ENCODE measurements around the gene CAPZB. TPM values are rescaled to one million over a fixed set of nuclear protein-coding genes. Genes with fewer than 3 reads are reported as not detected.

Gene CAPZB
- total RNA-seq, 3 donors from 2014 or later (not counting 1 experiment from before 2014, with no cell fraction given): 369 to 393 (median 375) TPM

GRCh38 chr1:19405761-19406487 lies 79.4 kb downstream of the CAPZB start:
- H3K9me3 Mint-ChIP-seq: no peaks in the 10 kb centered on the region
- Histone ChIP-seq H3K36me3 (ENCODE audit: control insufficient read depth, insufficient read depth, low read length) (peaks cover 4% of the 10 kb centered on the region), H3K4me1 (ENCODE audit: control insufficient read depth, insufficient read depth, low read length) (peaks cover 24% of the 10 kb centered on the region), H3K27me3 (ENCODE audit: control insufficient read depth, insufficient read depth, low read length) (no peaks in the 10 kb centered on the region), H3K4me3 (ENCODE audit: low read length) (no peak overlapping the region), H3K9me3 (ENCODE audit: control insufficient read depth, insufficient read depth, low read length) (no peaks in the 10 kb centered on the region), H3K27ac (ENCODE audit: low read length) (no peak overlapping the region)
- intact Hi-C loops (cut with micrococcal nuclease): no loop called here
- H3K4me3 Mint-ChIP-seq: no peak overlapping the region
- peaks cover 71 to 86% of the 10 kb centered on the region in 2 donors for H3K4me1 Mint-ChIP-seq
- TF ChIP-seq CTCF (IDR thresholded peaks at IDR 0.05): no peak
- H3K27me3 Mint-ChIP-seq (ENCODE audit: low read depth in 2 of 2): no peaks in the 10 kb centered on the region
- DNase-seq (peak in 1 of 2 donors; percentile 21), ATAC-seq (no peak)
- peak overlapping the region; percentile 68 to 72 for H3K27ac Mint-ChIP-seq
- peaks cover 6% of the 10 kb centered on the region for H3K36me3 Mint-ChIP-seq
- 69% methylated on average over 21 of the region's 22 CpGs for WGBS (ENCODE audit: insufficient coverage)

GRCh38 chr1:19405195-19405760 lies 80.1 kb downstream of the CAPZB start:
- 98% methylated on average over 10 of the region's 10 CpGs for WGBS (ENCODE audit: insufficient coverage)
- H3K4me3 Mint-ChIP-seq: no peak overlapping the region

GRCh38 chr1:19404748-19405147 lies 80.6 kb downstream of the CAPZB start:
- DNase-seq: no peak
- TF ChIP-seq CTCF (IDR thresholded peaks at IDR 0.05): no peak
- Mint-ChIP-seq H3K27ac (peak overlapping the region; percentile 68 to 72), H3K9me3 (no peaks in the 10 kb centered on the region), H3K4me1 (peaks cover 73 to 89% of the 10 kb centered on the region in 2 donors), H3K27me3 (ENCODE audit: low read depth in 2 of 2) (no peaks in the 10 kb centered on the region), H3K36me3 (peaks cover 3% of the 10 kb centered on the region), H3K4me3 (no peak overlapping the region)
- intact Hi-C loops (cut with micrococcal nuclease): no loop called here
- Histone ChIP-seq H3K9me3 (ENCODE audit: control insufficient read depth, insufficient read depth, low read length) (no peaks in the 10 kb centered on the region), H3K4me3 (ENCODE audit: low read length) (no peak overlapping the region), H3K4me1 (ENCODE audit: control insufficient read depth, insufficient read depth, low read length) (peaks cover 24% of the 10 kb centered on the region), H3K27me3 (ENCODE audit: control insufficient read depth, insufficient read depth, low read length) (no peaks in the 10 kb centered on the region), H3K27ac (ENCODE audit: low read length) (no peak overlapping the region), H3K36me3 (ENCODE audit: control insufficient read depth, insufficient read depth, low read length) (peaks cover 4% of the 10 kb centered on the region)
- no peak for ATAC-seq
- WGBS (ENCODE audit: insufficient coverage): 96% methylated on average over 5 of the region's 5 CpGs

More at GRCh38 chr1:19405195-19405760, 80.1 kb downstream of the CAPZB start:
- Mint-ChIP-seq H3K27me3 (ENCODE audit: low read depth in 2 of 2) (no peaks in the 10 kb centered on the region), H3K9me3 (no peaks in the 10 kb centered on the region), H3K27ac (peak overlapping the region; percentile 68 to 72), H3K4me1 (peaks cover 73 to 88% of the 10 kb centered on the region in 2 donors), H3K36me3 (peaks cover 6% of the 10 kb centered on the region)
- intact Hi-C loops (cut with micrococcal nuclease): no loop called here
- DNase-seq (peak in 1 of 2 donors; percentile 22), ATAC-seq (no peak)
- no peak for TF ChIP-seq CTCF (IDR thresholded peaks at IDR 0.05)
- Histone ChIP-seq H3K4me1 (ENCODE audit: control insufficient read depth, insufficient read depth, low read length) (peaks cover 24% of the 10 kb centered on the region), H3K4me3 (ENCODE audit: low read length) (no peak overlapping the region), H3K27ac (ENCODE audit: low read length) (no peak overlapping the region), H3K27me3 (ENCODE audit: control insufficient read depth, insufficient read depth, low read length) (no peaks in the 10 kb centered on the region), H3K36me3 (ENCODE audit: control insufficient read depth, insufficient read depth, low read length) (peaks cover 4% of the 10 kb centered on the region), H3K9me3 (ENCODE audit: control insufficient read depth, insufficient read depth, low read length) (no peaks in the 10 kb centered on the region)
